Mesodermal cell (in vitro differentiated cells): ENCODE results near the gene CSNK1G1.

Experiments used
- H3K27ac ChIP-seq: 2 replicates; pipeline ENCODE4 v1.7.0; 2013; ENCODE audit warnings: mild to moderate bottlenecking, low read depth, low read length, moderate library complexity; ENCODE audit not compliant: severe bottlenecking
- H3K36me3 ChIP-seq: 2 replicates; pipeline ENCODE4 v1.7.1; 2013; ENCODE audit warnings: mild to moderate bottlenecking, low read length, moderate library complexity; ENCODE audit not compliant: control insufficient read depth, insufficient read depth
- H3K4me1 ChIP-seq: one replicate; pipeline ENCODE4 v1.7.1; 2013; ENCODE audit warnings: mild to moderate bottlenecking, low read length; ENCODE audit not compliant: insufficient read depth, control insufficient read depth, poor library complexity, severe bottlenecking
- H3K4me3 ChIP-seq: 2 replicates; pipeline ENCODE4 v1.7.0; 2013; ENCODE audit warnings: low read length, control low read depth, mild to moderate bottlenecking; ENCODE audit not compliant: insufficient read depth, poor library complexity, severe bottlenecking; ENCODE audit errors: extremely low read depth
- H3K9me3 ChIP-seq: 2 replicates; pipeline ENCODE4 v1.7.1; 2013; ENCODE audit warnings: mild to moderate bottlenecking, low read length, moderate library complexity; ENCODE audit not compliant: control insufficient read depth
- WGBS, 2 experiments: methylation state at CpG; one replicate each; pipeline ENCODE4 v1.1.5; 2013; ENCODE audit warnings: missing lambda C conversion rate in 2 of 2; ENCODE audit not compliant: insufficient coverage in 2 of 2; 5-methylcytosine and 5-hydroxymethylcytosine counted together

Gene CSNK1G1

GRCh38 chr15:64288577-64288976, 67.4 kb downstream of the CSNK1G1 start:
- WGBS, 2 experiments = 89% methylated on average over 1 of the region's 1 CpG; no CpG with 5 or more reads in 1 of the 2 experiments
- Histone ChIP-seq H3K9me3 (no peaks in the 10 kb centered on the region), H3K36me3 (no peaks in the 10 kb centered on the region), H3K4me3 (no peak overlapping the region), H3K27ac (no peak overlapping the region), H3K4me1 (no peaks in the 10 kb centered on the region)

- no peak overlapping the region for H3K4me3 ChIP-seq
- no CpG with 5 or more reads among the region's 1 CpG for WGBS, 2 experiments
- no peaks in the 10 kb centered on the region for H3K36me3 ChIP-seq
- no peaks in the 10 kb centered on the region for H3K4me1 ChIP-seq
- no peaks in the 10 kb centered on the region for H3K9me3 ChIP-seq
- no peak overlapping the region for H3K27ac ChIP-seq
These were observed 68.0 kb downstream of the CSNK1G1 start for GRCh38 chr15:64287953-64288352.

GRCh38 chr15:64286473-64286872, 69.5 kb downstream of the CSNK1G1 start:
- Histone ChIP-seq H3K36me3 (peaks cover under 1% of the 10 kb centered on the region), H3K9me3 (no peaks in the 10 kb centered on the region), H3K4me1 (no peaks in the 10 kb centered on the region), H3K4me3 (no peak overlapping the region), H3K27ac (no peak overlapping the region)

- Histone ChIP-seq H3K36me3 (peaks cover 6% of the 10 kb centered on the region), H3K27ac (no peak overlapping the region), H3K9me3 (no peaks in the 10 kb centered on the region), H3K4me3 (no peak overlapping the region), H3K4me1 (no peaks in the 10 kb centered on the region)
- WGBS, 2 experiments = 44 to 69% methylated on average over 5 to 6 of the region's 7 CpGs
These were observed 70.1 kb downstream of the CSNK1G1 start for GRCh38 chr15:64285871-64286270.

GRCh38 chr15:64285150-64285549, 70.8 kb downstream of the CSNK1G1 start:
- Histone ChIP-seq H3K27ac (no peak overlapping the region), H3K36me3 (peaks cover 7% of the 10 kb centered on the region), H3K4me3 (no peak overlapping the region), H3K9me3 (no peaks in the 10 kb centered on the region), H3K4me1 (no peaks in the 10 kb centered on the region)
- no CpG with 5 or more reads among the region's 1 CpG for WGBS, 2 experiments

- H3K27ac ChIP-seq = no peak overlapping the region
These were observed 71.9 kb downstream of the CSNK1G1 start for GRCh38 chr15:64284042-64284441.

GRCh38 chr15:64282701-64283100, 73.3 kb downstream of the CSNK1G1 start:
- peaks cover 7% of the 10 kb centered on the region for H3K36me3 ChIP-seq
- no peak overlapping the region for H3K4me3 ChIP-seq
- H3K4me1 ChIP-seq = no peaks in the 10 kb centered on the region
- H3K9me3 ChIP-seq = no peaks in the 10 kb centered on the region
- H3K27ac ChIP-seq = no peak overlapping the region

More at GRCh38 chr15:64284042-64284441, 71.9 kb downstream of the CSNK1G1 start:
- H3K36me3 ChIP-seq = peaks cover 7% of the 10 kb centered on the region
- H3K4me1 ChIP-seq = no peaks in the 10 kb centered on the region
- no CpG with 5 or more reads among the region's 1 CpG for WGBS, 2 experiments
- no peaks in the 10 kb centered on the region for H3K9me3 ChIP-seq
- H3K4me3 ChIP-seq = no peak overlapping the region

- Histone ChIP-seq H3K36me3 (peaks cover 7% of the 10 kb centered on the region), H3K9me3 (no peaks in the 10 kb centered on the region), H3K27ac (no peak overlapping the region), H3K4me3 (no peak overlapping the region), H3K4me1 (no peaks in the 10 kb centered on the region)
- 90 to 100% methylated on average over 2 of the region's 4 CpGs for WGBS, 2 experiments
These were observed 76.8 kb downstream of the CSNK1G1 start for GRCh38 chr15:64279131-64279530.

GRCh38 chr15:64275934-64276333, 80.0 kb downstream of the CSNK1G1 start:
- WGBS, 2 experiments = no CpG with 5 or more reads among the region's 1 CpG

GRCh38 chr15:64274341-64274950, 81.5 kb downstream of the CSNK1G1 start:
- H3K4me3 ChIP-seq = no peak overlapping the region
- H3K4me1 ChIP-seq = no peaks in the 10 kb centered on the region
- no peaks in the 10 kb centered on the region for H3K9me3 ChIP-seq
- no peaks in the 10 kb centered on the region for H3K36me3 ChIP-seq
- WGBS, 2 experiments = 100% methylated on average over 1 of the region's 2 CpGs; no CpG with 5 or more reads in 1 of the 2 experiments
- no peak overlapping the region for H3K27ac ChIP-seq

More at GRCh38 chr15:64275934-64276333, 80.0 kb downstream of the CSNK1G1 start:
- Histone ChIP-seq H3K27ac (no peak overlapping the region), H3K4me1 (no peaks in the 10 kb centered on the region), H3K4me3 (no peak overlapping the region), H3K36me3 (peaks cover 2% of the 10 kb centered on the region), H3K9me3 (no peaks in the 10 kb centered on the region)

- WGBS, 2 experiments = 100% methylated on average over 1 of the region's 1 CpG; no CpG with 5 or more reads in 1 of the 2 experiments
- no peaks in the 10 kb centered on the region for H3K4me1 ChIP-seq
- no peaks in the 10 kb centered on the region for H3K36me3 ChIP-seq
- no peak overlapping the region for H3K27ac ChIP-seq
- H3K9me3 ChIP-seq = no peaks in the 10 kb centered on the region
- no peak overlapping the region for H3K4me3 ChIP-seq
These were observed 88.5 kb downstream of the CSNK1G1 start for GRCh38 chr15:64267331-64267973.
